ENCODE measurements around the gene PUS1.
A peak's percentile ranks its signal among the peaks of the same experiment; 100 is the strongest.
"Not testable (repeated sequence)": the region's sequence is repeated elsewhere in the genome, so short reads cannot be mapped to it uniquely, and the experiment has no call there.

PUS1 gene

GRCh38 chr12:131941116-131941986 lies 12.3 kb downstream of the PUS1 start:
- Histone ChIP-seq H3K27ac (ENCODE audit: low read depth, low read length) (no peak overlapping the region), H3K79me2 (ENCODE audit: control insufficient read depth, insufficient read depth, low read length, unreplicated experiment) (no peaks in the 10 kb centered on the region), H3K4me3 (ENCODE audit: low read depth, low read length) (no peak overlapping the region), H3K4me1 (ENCODE audit: control insufficient read depth, insufficient read depth, low read length, unreplicated experiment) (no peaks in the 10 kb centered on the region), H3K36me3 (ENCODE audit: insufficient read depth, low read length) (0 out of 2 replicates have a peak, but pooled peaks cover 4% of the 10 kb centered on the region), H3K27me3 (ENCODE audit: insufficient read depth, low read length) (no peaks in the 10 kb centered on the region), H2AFZ (ENCODE audit: low read length, unreplicated experiment) (no peak overlapping the region)

DNA sequence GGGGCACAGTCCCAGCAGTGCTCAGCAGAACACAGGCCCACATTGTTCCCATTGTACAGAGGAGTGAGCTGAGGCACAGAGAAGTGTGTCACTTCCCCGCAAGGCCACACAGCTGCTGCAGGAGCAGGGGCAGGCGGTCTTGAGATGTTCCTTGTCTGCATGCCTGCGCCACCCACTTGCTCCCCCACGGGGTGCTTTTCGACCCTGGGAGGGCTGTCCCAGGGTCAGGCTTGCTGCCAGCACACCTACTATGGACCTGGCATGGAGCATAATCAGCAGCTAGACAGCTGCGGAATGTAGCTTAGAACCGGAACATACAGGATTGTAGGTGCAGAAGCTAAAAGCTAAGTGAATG lies 12.9 kb downstream of the PUS1 start:
- Histone ChIP-seq H3K79me2 (ENCODE audit: control insufficient read depth, insufficient read depth, low read length, unreplicated experiment) (no peaks in the 10 kb centered on the region), H3K27me3 (ENCODE audit: insufficient read depth, low read length) (no peaks in the 10 kb centered on the region), H2AFZ (ENCODE audit: low read length, unreplicated experiment) (no peak overlapping the region), H3K27ac (ENCODE audit: low read depth, low read length) (no peak overlapping the region), H3K4me1 (ENCODE audit: control insufficient read depth, insufficient read depth, low read length, unreplicated experiment) (no peaks in the 10 kb centered on the region), H3K36me3 (ENCODE audit: insufficient read depth, low read length) (0 out of 2 replicates have a peak, but pooled peaks cover 4% of the 10 kb centered on the region), H3K4me3 (ENCODE audit: low read depth, low read length) (no peak overlapping the region)

DNA sequence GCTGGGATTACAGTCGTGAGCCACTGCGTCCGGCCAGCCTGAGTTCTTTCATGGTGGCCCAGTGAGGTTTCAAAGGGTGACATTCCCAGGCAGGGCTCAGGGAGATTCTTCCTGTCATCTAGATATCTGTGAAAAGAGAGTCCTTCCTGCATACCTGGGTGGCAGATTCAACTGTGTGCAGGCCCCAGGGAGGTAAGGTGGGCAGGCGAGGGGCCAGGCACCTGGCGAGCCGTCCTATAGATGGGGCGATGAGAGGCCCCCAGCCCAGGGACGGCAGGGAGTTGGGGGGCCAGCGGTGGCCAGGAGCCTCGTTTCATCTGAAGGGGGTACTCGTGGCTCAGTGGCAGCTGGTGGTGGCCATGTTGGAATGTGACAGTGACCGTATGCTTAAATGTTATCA lies 13.6 kb downstream of the PUS1 start:
- H3K4me3 ChIP-seq (ENCODE audit: low read depth, low read length), result no peak overlapping the region
- no peak overlapping the region for H2AFZ ChIP-seq (ENCODE audit: low read length, unreplicated experiment)
- no peaks in the 10 kb centered on the region for H3K27me3 ChIP-seq (ENCODE audit: insufficient read depth, low read length)
- H3K27ac ChIP-seq (ENCODE audit: low read depth, low read length), result no peak overlapping the region
- H3K4me1 ChIP-seq (ENCODE audit: control insufficient read depth, insufficient read depth, low read length, unreplicated experiment), result no peaks in the 10 kb centered on the region
- no peaks in the 10 kb centered on the region for H3K79me2 ChIP-seq (ENCODE audit: control insufficient read depth, insufficient read depth, low read length, unreplicated experiment)
- 0 out of 2 replicates have a peak, but pooled peaks cover 4% of the 10 kb centered on the region for H3K36me3 ChIP-seq (ENCODE audit: insufficient read depth, low read length)

DNA sequence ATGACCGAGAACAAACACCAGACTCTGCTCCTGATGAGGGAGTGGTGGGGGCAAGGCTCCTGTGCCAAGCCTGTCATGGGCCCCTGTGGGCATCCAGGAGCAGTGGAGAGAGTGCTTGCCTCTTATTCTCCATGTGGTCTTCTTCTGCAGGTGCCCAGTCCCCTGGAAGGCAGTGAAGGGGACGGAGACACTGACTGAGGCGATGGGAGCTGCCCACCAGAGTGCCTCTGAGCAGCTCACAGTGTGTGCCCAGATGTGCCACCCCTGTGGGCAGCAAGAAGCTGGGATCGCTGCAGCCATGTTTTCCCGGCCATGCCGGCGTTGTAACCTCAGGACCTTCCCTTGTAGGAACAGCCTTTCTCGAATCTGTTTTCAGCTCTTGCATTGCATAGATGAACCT lies 14.3 kb downstream of the PUS1 start:
- no peak overlapping the region for H3K27ac ChIP-seq (ENCODE audit: low read depth, low read length)
- no peaks in the 10 kb centered on the region for H3K4me1 ChIP-seq (ENCODE audit: control insufficient read depth, insufficient read depth, low read length, unreplicated experiment)
- 0 out of 2 replicates have a peak, but pooled peaks cover 4% of the 10 kb centered on the region for H3K36me3 ChIP-seq (ENCODE audit: insufficient read depth, low read length)
- H3K27me3 ChIP-seq (ENCODE audit: insufficient read depth, low read length), result no peaks in the 10 kb centered on the region
- no peak overlapping the region for H2AFZ ChIP-seq (ENCODE audit: low read length, unreplicated experiment)
- no peaks in the 10 kb centered on the region for H3K79me2 ChIP-seq (ENCODE audit: control insufficient read depth, insufficient read depth, low read length, unreplicated experiment)
- H3K4me3 ChIP-seq (ENCODE audit: low read depth, low read length), result no peak overlapping the region

DNA sequence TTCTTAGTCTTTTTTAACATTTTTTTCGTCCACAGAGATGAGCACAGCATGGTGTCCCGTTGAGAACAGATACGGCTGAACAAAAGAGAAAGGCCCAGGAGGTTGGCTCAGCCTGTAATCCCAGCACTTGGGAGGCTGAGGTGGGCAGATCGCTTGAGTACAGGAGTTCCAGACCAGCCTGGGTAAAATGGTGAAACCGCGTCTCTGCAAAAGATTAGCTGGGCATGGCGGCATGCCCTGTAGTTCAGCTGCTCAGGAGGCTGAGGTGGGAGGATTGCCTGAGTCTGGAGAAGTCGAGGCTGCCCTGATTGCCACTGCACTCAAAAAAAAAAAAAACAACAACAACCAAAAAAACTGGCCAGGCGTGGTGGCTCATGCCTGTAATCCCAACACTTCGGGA lies 14.8 kb downstream of the PUS1 start:
- no peaks in the 10 kb centered on the region for H3K79me2 ChIP-seq (ENCODE audit: control insufficient read depth, insufficient read depth, low read length, unreplicated experiment)
- 0 out of 2 replicates have a peak, but pooled peaks cover 4% of the 10 kb centered on the region for H3K36me3 ChIP-seq (ENCODE audit: insufficient read depth, low read length)
- no peaks in the 10 kb centered on the region for H3K4me1 ChIP-seq (ENCODE audit: control insufficient read depth, insufficient read depth, low read length, unreplicated experiment)
- no peaks in the 10 kb centered on the region for H3K27me3 ChIP-seq (ENCODE audit: insufficient read depth, low read length)
- H2AFZ ChIP-seq (ENCODE audit: low read length, unreplicated experiment), result no peak overlapping the region
- no peak overlapping the region for H3K4me3 ChIP-seq (ENCODE audit: low read depth, low read length)
- H3K27ac ChIP-seq (ENCODE audit: low read depth, low read length), result no peak overlapping the region

DNA sequence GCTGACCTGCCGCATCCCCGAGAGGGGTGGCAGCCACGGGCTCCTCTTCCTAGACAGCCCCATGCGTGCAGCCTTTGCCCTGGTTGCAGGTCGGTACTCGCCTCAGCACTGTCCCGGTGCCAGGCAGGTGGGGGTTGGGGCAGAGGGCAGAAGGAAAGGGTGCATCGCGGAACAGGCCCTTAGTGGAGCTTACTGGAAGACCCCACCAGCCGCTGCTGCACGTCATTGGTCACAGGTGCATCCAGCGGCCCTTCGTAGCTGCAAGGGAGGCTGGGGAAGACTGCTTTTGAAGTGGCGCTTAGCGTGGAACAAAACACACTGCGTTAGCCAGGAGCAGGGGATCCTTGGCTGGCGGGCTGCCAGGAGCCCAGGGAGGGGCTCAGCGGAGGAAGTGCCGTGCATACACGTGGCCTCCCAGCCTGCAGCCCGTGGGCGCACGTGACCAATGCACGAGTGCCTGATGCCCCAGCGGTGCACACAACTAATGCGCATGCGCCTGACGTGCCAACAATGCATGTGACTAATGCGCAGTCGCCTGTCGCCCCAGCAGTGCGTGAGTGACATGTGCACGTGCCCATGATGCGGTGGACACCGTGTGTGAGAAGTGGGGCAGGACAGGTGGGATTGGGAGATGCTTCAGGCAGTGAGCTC lies 15.7 kb downstream of the PUS1 start:
- Histone ChIP-seq H3K79me2 (ENCODE audit: control insufficient read depth, insufficient read depth, low read length, unreplicated experiment) (no peaks in the 10 kb centered on the region), H3K27me3 (ENCODE audit: insufficient read depth, low read length) (no peaks in the 10 kb centered on the region), H3K36me3 (ENCODE audit: insufficient read depth, low read length) (no peaks in the 10 kb centered on the region), H3K27ac (ENCODE audit: low read depth, low read length) (no peak overlapping the region), H3K4me1 (ENCODE audit: control insufficient read depth, insufficient read depth, low read length, unreplicated experiment) (no peaks in the 10 kb centered on the region), H3K4me3 (ENCODE audit: low read depth, low read length) (no peak overlapping the region), H2AFZ (ENCODE audit: low read length, unreplicated experiment) (no peak overlapping the region)

DNA sequence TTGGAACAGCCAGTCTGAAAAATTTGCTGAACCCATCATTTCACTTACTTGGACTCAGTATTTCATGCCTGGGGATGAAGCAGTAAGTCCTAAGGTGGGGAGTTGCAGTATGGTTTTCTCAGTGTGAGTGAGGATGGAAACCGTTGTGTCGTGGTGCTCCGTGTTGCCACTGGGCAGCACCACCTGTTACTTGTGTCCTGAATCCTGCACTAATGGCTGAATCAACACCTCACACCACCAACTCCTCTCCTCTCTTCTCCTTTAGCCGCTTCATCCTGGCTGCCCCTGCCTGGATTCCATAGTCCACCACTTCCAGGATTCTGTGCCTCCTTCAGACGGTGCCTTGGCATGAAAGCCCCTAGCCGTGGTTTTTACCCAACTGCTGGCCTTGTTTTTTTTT lies 17.7 kb downstream of the PUS1 start:
- Histone ChIP-seq H3K79me2 (ENCODE audit: control insufficient read depth, insufficient read depth, low read length, unreplicated experiment) (peaks cover 17% of the 10 kb centered on the region), H3K36me3 (ENCODE audit: insufficient read depth, low read length) (no peaks in the 10 kb centered on the region), H3K4me3 (ENCODE audit: low read depth, low read length) (no peak overlapping the region), H2AFZ (ENCODE audit: low read length, unreplicated experiment) (no peak overlapping the region), H3K27me3 (ENCODE audit: insufficient read depth, low read length) (no peaks in the 10 kb centered on the region), H3K27ac (ENCODE audit: low read depth, low read length) (no peak overlapping the region), H3K4me1 (ENCODE audit: control insufficient read depth, insufficient read depth, low read length, unreplicated experiment) (peaks cover 4% of the 10 kb centered on the region)

GRCh38 chr12:131947482-131948027 lies 18.5 kb downstream of the PUS1 start:
- Histone ChIP-seq H3K4me1 (ENCODE audit: control insufficient read depth, insufficient read depth, low read length, unreplicated experiment) (peaks cover 4% of the 10 kb centered on the region), H3K4me3 (ENCODE audit: low read depth, low read length) (no peak overlapping the region), H3K79me2 (ENCODE audit: control insufficient read depth, insufficient read depth, low read length, unreplicated experiment) (peaks cover 21% of the 10 kb centered on the region), H3K27ac (ENCODE audit: low read depth, low read length) (no peak overlapping the region), H3K27me3 (ENCODE audit: insufficient read depth, low read length) (no peaks in the 10 kb centered on the region), H3K36me3 (ENCODE audit: insufficient read depth, low read length) (no peaks in the 10 kb centered on the region), H2AFZ (ENCODE audit: low read length, unreplicated experiment) (no peak overlapping the region)

GRCh38 chr12:131948166-131948712 lies 19.2 kb downstream of the PUS1 start:
- no peaks in the 10 kb centered on the region for H3K27me3 ChIP-seq (ENCODE audit: insufficient read depth, low read length)
- no peak overlapping the region for H3K4me3 ChIP-seq (ENCODE audit: low read depth, low read length)
- no peaks in the 10 kb centered on the region for H3K36me3 ChIP-seq (ENCODE audit: insufficient read depth, low read length)
- H3K27ac ChIP-seq (ENCODE audit: low read depth, low read length), result no peak overlapping the region
- H2AFZ ChIP-seq (ENCODE audit: low read length, unreplicated experiment), result no peak overlapping the region
- H3K79me2 ChIP-seq (ENCODE audit: control insufficient read depth, insufficient read depth, low read length, unreplicated experiment), result peaks cover 27% of the 10 kb centered on the region
- peaks cover 4% of the 10 kb centered on the region for H3K4me1 ChIP-seq (ENCODE audit: control insufficient read depth, insufficient read depth, low read length, unreplicated experiment)

DNA sequence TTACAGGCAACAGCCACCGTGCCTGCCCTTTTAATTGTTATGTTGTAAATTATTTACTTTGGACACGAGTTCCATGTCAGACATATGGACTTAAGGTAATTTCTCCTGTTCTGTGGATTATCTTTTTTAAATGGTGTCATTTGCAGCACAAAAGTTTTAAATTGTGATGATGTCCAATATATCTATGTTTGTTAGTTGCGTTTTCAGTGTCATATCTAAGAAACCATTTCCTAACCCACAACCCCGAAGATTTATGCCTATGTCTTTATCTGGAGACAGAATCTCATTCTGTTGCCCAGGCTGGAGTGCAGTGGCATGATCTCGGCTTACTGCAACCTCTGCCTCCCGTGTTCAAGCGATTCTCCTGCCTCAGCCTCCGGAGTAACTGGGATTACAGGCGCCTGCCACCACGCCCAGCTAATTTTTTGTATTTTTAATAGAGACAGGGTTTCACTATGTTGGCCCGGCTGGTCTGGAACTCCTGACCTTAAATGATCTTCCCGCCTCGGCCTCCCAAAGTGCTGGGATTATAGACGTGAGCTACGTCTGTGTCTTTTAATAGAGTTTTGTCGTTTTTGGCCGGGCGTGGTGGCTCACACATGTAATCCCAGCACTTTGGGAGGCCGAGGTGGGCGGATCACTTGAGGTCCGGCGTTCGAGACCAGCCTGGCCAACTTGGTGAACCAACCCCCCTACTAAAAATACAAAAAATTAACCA lies 19.8 kb downstream of the PUS1 start:
- H3K27me3 ChIP-seq (ENCODE audit: insufficient read depth, low read length); H3K27ac ChIP-seq (ENCODE audit: low read depth, low read length); H3K4me1 ChIP-seq (ENCODE audit: control insufficient read depth, insufficient read depth, low read length, unreplicated experiment); H3K36me3 ChIP-seq (ENCODE audit: insufficient read depth, low read length): not testable (repeated sequence)
- peaks cover 33% of the 10 kb centered on the region for H3K79me2 ChIP-seq (ENCODE audit: control insufficient read depth, insufficient read depth, low read length, unreplicated experiment)
- peak overlapping the region; percentile 82 for H2AFZ ChIP-seq (ENCODE audit: low read length, unreplicated experiment)
- H3K4me3 ChIP-seq (ENCODE audit: low read depth, low read length), result peak overlapping the region; percentile 76

Measured in ACC112 (cell line).